ENCODE measurements around the gene ARHGEF2. TPM values are rescaled to one million over a fixed set of nuclear protein-coding genes. Genes with fewer than 3 reads are reported as not detected.

The ARHGEF2 gene
- total and polyA plus RNA-seq, 9 of the 15 experiments (the other 6 are each of a cell fraction or from before 2014, with no cell fraction given), result 7.1 to 162 (median 62.2) TPM

GRCh38 chr1:155934097-155934935 is 44.0 kb downstream of the ARHGEF2 start, which contains the start of gene KHDC4 (continued):
- no peak for TF ChIP-seq IRF9 (tag; IDR thresholded peaks at IDR 0.05)
- no peak for TF ChIP-seq EHMT2 (IDR thresholded peaks at IDR 0.05)
- peak; percentile 70 for TF ChIP-seq SOX6 (IDR thresholded peaks at IDR 0.05)
- no peak for TF ChIP-seq PHTF2 (CRISPR knock-in tag; IDR thresholded peaks at IDR 0.05)
- TF ChIP-seq, protein P1, sequence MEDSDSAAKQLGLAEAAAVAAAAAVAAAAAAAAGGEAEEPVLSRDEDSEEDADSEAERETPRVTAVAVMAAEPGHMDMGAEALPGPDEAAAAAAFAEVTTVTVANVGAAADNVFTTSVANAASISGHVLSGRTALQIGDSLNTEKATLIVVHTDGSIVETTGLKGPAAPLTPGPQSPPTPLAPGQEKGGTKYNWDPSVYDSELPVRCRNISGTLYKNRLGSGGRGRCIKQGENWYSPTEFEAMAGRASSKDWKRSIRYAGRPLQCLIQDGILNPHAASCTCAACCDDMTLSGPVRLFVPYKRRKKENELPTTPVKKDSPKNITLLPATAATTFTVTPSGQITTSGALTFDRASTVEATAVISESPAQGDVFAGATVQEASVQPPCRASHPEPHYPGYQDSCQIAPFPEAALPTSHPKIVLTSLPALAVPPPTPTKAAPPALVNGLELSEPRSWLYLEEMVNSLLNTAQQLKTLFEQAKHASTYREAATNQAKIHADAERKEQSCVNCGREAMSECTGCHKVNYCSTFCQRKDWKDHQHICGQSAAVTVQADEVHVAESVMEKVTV (CRISPR knock-in tag; IDR thresholded peaks at IDR 0.05), result peak; percentile 16; the same call in 1 of the 2 replicates
- TF ChIP-seq ZBTB9 (CRISPR knock-in tag; IDR thresholded peaks at IDR 0.05), result no peak
- TF ChIP-seq ZNF740 (CRISPR knock-in tag; IDR thresholded peaks at IDR 0.05), result peak; percentile 51; the same call in 1 of the 2 replicates
- no peak for TF ChIP-seq ZNF740 (tag; IDR thresholded peaks at IDR 0.05)
- TF ChIP-seq, protein P2, sequence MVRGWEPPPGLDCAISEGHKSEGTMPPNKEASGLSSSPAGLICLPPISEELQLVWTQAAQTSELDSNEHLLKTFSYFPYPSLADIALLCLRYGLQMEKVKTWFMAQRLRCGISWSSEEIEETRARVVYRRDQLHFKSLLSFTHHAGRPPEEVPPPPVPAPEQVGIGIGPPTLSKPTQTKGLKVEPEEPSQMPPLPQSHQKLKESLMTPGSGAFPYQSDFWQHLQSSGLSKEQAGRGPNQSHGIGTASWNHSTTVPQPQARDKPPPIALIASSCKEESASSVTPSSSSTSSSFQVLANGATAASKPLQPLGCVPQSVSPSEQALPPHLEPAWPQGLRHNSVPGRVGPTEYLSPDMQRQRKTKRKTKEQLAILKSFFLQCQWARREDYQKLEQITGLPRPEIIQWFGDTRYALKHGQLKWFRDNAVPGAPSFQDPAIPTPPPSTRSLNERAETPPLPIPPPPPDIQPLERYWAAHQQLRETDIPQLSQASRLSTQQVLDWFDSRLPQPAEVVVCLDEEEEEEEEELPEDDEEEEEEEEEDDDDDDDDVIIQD (CRISPR knock-in tag; IDR thresholded peaks at IDR 0.05), result no peak
- TF ChIP-seq ESRRB (CRISPR knock-in tag; IDR thresholded peaks at IDR 0.05; ENCODE audit: borderline replicate concordance), result no peak
- no peak for TF ChIP-seq ZNF518B (CRISPR knock-in tag; IDR thresholded peaks at IDR 0.05)
- no peak for TF ChIP-seq BHLHE40 (IDR thresholded peaks at IDR 0.05; ENCODE audit: low read length)
- TF ChIP-seq ZBTB2 (IDR thresholded peaks at IDR 0.05), result peak; percentile 66; the same call in 1 of the 2 replicates
- no peak for TF ChIP-seq CBFA2T2 (conservative IDR thresholded peaks at IDR 0.05)

All from K562 (cell line).